ENCODE data around the gene TRIP12.
"Not testable (repeated sequence)": the region's sequence is repeated elsewhere in the genome, so short reads cannot be mapped to it uniquely, and the experiment has no call there.

TRIP12 gene

DNA sequence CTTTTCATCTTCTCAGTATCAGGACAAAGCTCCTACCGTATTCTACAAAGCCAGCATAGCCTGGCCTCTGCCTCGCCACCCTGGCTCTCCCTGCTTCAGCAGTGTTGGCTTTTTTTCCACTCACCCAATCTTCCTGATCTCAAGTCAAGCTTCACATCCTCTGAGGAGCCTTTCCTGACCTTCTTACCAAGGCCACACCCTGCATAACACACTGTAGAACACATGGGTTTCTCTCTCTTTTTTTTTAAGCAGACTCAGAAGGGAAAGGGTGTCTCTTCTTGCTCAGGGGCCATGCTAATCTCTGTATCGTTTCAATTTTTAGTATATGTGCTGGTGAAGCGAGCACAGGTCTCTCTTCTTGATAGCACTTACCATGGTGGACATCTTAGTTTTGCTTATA is 15.7 kb upstream of the TRIP12 start:
- TF ChIP-seq, protein P1, sequence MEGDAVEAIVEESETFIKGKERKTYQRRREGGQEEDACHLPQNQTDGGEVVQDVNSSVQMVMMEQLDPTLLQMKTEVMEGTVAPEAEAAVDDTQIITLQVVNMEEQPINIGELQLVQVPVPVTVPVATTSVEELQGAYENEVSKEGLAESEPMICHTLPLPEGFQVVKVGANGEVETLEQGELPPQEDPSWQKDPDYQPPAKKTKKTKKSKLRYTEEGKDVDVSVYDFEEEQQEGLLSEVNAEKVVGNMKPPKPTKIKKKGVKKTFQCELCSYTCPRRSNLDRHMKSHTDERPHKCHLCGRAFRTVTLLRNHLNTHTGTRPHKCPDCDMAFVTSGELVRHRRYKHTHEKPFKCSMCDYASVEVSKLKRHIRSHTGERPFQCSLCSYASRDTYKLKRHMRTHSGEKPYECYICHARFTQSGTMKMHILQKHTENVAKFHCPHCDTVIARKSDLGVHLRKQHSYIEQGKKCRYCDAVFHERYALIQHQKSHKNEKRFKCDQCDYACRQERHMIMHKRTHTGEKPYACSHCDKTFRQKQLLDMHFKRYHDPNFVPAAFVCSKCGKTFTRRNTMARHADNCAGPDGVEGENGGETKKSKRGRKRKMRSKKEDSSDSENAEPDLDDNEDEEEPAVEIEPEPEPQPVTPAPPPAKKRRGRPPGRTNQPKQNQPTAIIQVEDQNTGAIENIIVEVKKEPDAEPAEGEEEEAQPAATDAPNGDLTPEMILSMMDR (conservative IDR thresholded peaks at IDR 0.05; ENCODE audit: low read depth), result no peak
- no peak overlapping the region for H3K27ac ChIP-seq
- CTCF ChIA-PET, result interaction anchor here (0.6 to 0.7 kb wide), 2 partner anchors 17 to 446 kb away, joined by 3 to 4 read pairs; no protein-coding TSS in a partner anchor
- POLR2A ChIA-PET (ENCODE audit: low non-redundant PET), result no interaction called here
- no peak for DNase-seq (ENCODE audit: low spot score)

DNA sequence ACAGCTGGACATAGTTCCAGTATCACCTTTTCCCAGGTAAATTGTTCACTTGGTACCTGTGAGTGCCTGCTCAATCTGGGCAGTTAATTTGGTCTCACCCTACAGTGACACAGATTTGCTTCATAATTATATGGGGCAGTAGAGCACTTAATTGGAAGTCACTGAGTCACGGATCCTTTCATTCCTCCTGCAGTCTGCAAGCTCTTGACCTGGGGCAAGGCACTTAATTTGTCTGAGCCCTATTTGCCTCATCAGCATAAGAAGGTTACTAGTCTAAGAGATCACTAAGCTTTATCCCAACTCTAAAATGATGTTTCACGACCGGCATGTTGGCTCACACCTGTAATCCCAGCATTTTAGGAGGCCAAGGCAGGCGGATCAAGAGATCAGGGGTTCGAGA is 9.4 kb upstream of the TRIP12 start:
- DNase-seq (ENCODE audit: low spot score), result no peak
- POLR2A ChIA-PET (ENCODE audit: low non-redundant PET), result no interaction called here
- H3K27ac ChIP-seq, result no peak overlapping the region
- TF ChIP-seq, protein P1 (conservative IDR thresholded peaks at IDR 0.05; ENCODE audit: low read depth), result no peak
- CTCF ChIA-PET, result interaction anchor here (0.7 kb wide), 1 partner anchor 646 kb away, joined by 5 read pairs; no protein-coding TSS in a partner anchor

DNA sequence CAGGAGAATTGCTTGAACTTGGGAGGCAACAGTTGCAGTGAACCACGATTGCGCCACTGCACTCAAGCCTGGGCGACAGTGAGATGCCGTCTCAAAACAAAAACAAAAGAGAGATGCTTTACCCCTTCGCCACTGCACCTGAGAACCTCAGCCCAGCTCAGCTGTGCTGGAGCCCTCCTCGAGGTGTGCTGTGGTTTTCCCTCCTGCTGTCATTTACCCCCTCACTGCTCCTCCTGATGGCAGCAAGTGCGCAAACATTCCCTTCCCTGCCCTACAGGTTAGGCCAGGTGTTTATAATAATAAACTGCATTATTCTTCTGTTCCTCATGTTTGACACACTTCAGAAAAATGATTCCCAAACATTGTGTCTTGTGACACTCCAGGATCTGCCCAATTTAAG is 8.8 kb upstream of the TRIP12 start:
- no peak for DNase-seq (ENCODE audit: low spot score)

DNA sequence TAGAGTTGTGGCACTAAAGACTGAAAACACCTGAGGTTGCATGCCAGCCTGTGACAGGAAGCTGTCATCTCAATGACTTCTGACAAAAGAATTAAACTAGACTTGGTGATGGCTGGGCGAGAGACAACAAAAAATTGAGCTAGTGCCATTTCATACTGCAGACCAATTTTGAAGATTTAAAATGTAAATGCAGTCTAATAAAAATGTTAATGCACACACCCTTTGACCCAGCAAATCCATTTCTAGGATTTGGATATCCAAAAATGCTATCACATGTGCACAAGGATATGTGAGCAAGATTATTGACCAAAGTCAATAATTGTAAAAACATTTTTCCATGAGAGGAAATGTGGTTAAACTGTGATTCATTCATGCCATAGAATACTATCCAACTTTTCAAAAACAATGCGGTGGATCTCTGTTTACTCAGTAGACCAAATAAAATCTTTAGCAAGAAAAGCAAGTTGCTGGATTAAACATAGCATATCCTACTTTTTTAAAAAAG is 6.1 kb upstream of the TRIP12 start:
- no peak for DNase-seq (ENCODE audit: low spot score)
- TF ChIP-seq, protein P1 (conservative IDR thresholded peaks at IDR 0.05; ENCODE audit: low read depth), result no peak
- ChIA-PET POLR2A (ENCODE audit: low non-redundant PET) (no interaction called here), CTCF (no interaction called here)
- H3K27ac ChIP-seq, result no peak overlapping the region

More for the DNA sequence above, 8.8 kb upstream of the TRIP12 start:
- CTCF ChIA-PET, result no interaction called here
- TF ChIP-seq, protein P1 (conservative IDR thresholded peaks at IDR 0.05; ENCODE audit: low read depth), result no peak
- POLR2A ChIA-PET (ENCODE audit: low non-redundant PET), result no interaction called here
- H3K27ac ChIP-seq, result no peak overlapping the region

DNA sequence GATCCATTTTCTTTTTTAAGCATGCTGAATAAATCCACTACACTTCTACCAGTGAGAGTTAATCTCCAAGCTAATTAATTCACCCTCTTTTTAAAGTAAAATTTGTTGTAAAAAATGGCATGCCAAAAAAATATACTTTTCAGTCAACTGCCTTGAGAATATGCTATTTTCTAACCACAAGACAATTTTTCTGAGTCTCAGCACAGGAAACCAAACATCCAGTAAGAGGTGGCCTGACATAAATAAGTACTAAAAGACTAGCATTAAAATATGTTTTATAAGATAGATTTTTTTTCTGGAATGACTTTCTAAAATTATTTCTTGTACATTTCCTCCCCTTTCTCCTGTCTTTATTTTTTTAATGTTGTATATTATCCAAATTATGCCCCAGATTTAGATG is 3.4 kb upstream of the TRIP12 start:
- POLR2A ChIA-PET (ENCODE audit: low non-redundant PET), result no interaction called here
- H3K27ac ChIP-seq, result no peak overlapping the region
- TF ChIP-seq, protein P1 (conservative IDR thresholded peaks at IDR 0.05; ENCODE audit: low read depth), result no peak
- CTCF ChIA-PET, result interaction anchor here (0.7 kb wide), 1 partner anchor 554 kb away, joined by 3 read pairs; no protein-coding TSS in a partner anchor
- no peak for DNase-seq (ENCODE audit: low spot score)

DNA sequence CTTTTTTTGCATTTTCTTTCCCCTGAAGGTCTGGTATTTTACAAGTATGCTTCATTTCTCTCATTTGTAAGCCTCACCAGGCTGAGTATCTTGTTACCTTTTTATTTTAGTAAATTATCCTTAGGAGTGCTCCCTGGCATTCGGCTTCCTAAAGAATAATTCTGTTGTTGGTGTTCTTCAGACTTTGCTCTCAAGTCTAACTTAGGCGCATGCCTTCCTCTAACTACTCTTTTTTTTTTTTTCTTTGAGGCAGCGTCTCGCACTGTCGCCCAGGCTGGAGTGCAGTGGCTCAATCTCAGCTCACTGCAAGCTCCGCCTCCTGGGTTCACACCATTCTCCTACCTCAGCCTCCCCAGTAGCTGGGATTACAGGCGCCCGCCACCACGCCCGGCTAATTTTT is 2.7 kb upstream of the TRIP12 start:
- H3K27ac ChIP-seq; DNase-seq (ENCODE audit: low spot score); POLR2A ChIA-PET (ENCODE audit: low non-redundant PET): not testable (repeated sequence)
- CTCF ChIA-PET, result interaction anchor here (0.7 kb wide), 1 partner anchor 554 kb away, joined by 3 read pairs; no protein-coding TSS in a partner anchor

DNA sequence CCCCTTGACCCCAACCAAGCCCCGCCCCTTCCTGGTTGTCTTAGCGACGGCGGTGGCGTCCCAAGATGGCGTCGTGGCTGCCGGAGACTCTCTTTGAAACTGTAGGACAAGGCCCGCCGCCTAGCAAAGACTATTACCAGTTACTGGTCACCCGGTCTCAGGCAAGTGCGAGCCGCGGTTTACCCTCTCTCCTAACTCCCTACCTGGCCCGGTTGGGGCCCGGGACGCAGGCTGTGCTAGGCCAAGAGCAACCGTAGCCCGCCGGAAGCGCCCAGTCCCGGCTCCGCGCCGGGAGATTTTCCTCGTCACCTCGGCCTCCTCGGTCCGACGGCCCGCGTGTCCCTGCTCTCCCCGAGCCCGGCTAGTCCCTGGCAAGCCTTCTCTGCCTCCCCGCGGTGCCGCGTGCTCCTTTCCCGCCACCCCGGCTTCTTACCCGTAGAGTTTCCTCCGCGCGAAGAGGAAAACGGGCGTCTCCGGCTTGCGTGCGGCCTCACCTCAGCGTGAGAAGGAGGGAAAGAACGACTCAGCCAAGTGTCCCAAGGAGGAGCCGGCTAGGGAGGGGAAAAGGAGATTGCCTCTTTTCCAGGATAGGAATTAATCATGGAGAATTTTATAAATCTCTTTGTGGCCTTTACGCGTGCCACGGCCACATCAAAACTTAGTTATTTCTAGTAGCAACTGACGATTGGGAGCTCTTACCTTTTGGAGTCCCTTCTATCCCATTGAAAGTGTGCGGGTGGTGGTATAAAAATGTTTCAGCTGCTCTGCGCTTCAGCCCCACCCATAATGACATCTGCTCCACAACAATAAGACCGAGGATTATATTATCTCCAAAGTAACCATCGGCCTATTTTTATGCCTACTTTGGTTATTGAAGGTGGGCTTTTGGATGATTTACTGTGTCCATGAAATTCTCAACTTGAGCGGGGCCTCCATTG is 909 bp upstream of the TRIP12 start, which contains the start of gene FBXO36:
Gene FBXO36 (plus strand): TSS at position 55 of the 938 bp plus-strand sequence. CDS start 11 bp downstream, at position 66.
- DNase-seq (ENCODE audit: low spot score), result peak; percentile 49
- ChIA-PET CTCF (no interaction called here), POLR2A (ENCODE audit: low non-redundant PET) (no interaction called here)

More for the DNA sequence above, 909 bp upstream of the TRIP12 start, which contains the start of gene FBXO36:
- TF ChIP-seq, protein P1 (conservative IDR thresholded peaks at IDR 0.05; ENCODE audit: low read depth), result no peak
- peak within 1 kb of the TSS; percentile 98 for H3K27ac ChIP-seq

Data from RWPE1 (cell line).